GM21526 (cell line): ENCODE measurements around the gene ASCL2.

ENCODE experiments used
- ATAC-seq: cut with Tn5 transposase; IDR thresholded peaks from one replicate; pipeline ENCODE4 v1.9.1; 2021; ENCODE audit warnings: moderate library complexity; ENCODE audit not compliant: unreplicated experiment, low FRiP score

Gene ASCL2

GRCh38 chr11:2275334-2276279 lies 5.2 kb upstream of the ASCL2 start:
- no peak for ATAC-seq

GRCh38 chr11:2273771-2274170 lies 3.4 kb upstream of the ASCL2 start:
- no peak for ATAC-seq

GRCh38 chr11:2273311-2273710 lies 2.9 kb upstream of the ASCL2 start:
- ATAC-seq = no peak

DNA sequence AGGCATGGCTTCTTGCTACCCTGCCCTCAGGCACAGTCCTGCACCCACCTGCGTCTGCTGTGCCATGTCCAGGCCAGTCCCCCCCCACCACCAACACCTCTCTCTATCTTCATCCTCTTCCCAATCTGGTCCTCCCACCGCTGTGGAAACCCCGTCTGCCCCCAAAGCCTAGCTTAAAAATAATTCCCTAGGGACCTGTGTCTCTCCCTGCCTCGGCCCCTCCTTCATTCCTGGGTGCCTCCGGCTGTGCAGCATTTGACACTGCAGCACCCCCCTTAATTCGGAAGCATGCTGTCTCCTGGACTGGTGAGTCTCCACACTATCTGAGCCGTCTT lies 2.5 kb upstream of the ASCL2 start:
- ATAC-seq = no peak

DNA sequence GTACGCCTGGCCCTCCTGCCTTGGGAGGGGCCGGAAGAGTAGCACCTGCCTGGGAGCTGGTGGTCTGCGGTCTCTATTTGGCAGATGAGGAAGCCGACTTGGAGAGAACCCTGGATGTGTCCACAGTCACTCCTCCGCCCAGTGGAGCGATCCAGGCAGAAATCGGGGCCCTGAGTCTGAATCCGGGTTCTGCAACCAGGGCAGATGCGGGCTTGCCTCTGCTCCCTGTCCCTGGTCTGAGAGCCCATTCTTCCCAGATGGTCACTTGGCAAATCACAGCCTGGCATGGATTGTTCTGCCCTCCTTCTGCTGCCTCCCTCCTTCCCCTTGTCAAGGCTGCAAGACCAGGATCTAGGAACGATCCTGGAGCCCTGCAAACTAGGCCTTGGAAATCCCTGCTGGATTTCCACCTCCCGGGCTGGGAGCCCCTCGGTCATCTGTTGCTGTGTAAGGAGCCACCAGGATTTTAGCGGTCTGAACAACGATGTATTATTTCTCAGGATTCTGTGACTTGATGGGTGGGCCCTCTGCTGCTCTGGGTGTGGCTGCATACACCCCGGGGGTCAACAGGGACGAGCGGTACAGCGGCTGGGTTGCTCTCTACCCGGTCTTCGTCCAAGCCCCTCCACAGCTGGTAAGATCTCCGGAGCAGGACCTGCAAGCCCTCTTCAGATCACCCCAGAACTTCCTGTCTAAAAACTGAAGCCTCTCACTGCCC lies 2.0 kb upstream of the ASCL2 start:
- no peak for ATAC-seq

DNA sequence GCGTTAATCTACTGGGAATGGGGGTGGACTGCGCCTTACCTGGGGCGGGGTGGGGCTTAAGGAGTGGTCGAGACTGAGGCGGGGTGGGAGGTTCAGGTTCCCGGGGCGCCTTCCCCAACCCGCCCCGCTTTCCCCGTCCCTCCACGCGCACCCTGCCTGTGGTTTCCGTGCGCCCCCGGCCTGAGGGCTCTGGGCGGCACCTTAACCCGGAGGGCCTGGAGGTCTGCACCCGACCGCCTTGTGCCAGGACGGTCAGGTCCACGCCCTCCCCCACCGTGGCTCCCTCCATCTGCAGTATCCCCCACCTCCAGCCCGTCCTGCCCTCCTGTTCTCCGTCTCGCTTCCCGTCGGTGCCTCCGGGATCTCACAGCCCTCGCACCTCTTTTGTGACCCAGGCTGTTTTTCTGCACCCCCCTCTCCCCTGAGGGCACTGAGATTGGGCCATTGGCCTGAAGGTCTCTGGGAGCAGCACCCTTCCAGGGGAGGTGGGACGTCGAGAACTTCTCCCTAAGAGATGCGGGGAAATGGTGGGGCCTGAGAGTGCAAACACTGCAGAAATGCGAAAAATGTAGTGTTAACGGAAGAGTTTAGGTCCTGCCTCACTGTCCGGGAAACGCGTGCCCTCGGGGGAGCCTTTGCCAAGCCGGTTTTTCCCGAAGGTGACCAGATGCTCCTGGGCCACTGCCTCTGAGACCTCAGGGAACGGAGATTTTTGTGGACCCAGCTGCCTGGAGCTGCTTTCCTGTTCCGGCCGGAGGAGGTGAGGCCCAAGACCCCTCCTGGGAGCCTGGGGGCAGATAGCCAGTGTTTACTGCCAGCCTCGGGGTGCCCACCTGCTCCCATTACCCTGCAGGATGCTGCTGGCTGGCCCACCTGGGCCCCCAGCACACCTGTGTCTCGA lies 1.2 kb upstream of the ASCL2 start:
- ATAC-seq = no peak

DNA sequence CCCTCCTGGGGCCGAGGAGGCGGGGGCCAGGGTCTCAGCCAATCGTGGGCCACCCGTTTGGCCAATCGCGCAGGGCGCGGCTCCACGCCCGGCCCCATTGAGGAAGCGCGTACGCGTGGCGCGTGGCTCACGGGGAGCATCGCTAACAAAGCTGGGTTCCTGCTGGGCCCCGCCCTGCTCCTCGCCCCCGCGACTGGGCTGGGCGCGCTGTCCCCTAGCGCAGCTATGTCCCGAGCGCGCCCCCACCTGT lies 614 bp upstream of the ASCL2 start:
- no peak for ATAC-seq

GRCh38 chr11:2269601-2270321 lies 627 bp downstream of the ASCL2 start:
- no peak for ATAC-seq

DNA sequence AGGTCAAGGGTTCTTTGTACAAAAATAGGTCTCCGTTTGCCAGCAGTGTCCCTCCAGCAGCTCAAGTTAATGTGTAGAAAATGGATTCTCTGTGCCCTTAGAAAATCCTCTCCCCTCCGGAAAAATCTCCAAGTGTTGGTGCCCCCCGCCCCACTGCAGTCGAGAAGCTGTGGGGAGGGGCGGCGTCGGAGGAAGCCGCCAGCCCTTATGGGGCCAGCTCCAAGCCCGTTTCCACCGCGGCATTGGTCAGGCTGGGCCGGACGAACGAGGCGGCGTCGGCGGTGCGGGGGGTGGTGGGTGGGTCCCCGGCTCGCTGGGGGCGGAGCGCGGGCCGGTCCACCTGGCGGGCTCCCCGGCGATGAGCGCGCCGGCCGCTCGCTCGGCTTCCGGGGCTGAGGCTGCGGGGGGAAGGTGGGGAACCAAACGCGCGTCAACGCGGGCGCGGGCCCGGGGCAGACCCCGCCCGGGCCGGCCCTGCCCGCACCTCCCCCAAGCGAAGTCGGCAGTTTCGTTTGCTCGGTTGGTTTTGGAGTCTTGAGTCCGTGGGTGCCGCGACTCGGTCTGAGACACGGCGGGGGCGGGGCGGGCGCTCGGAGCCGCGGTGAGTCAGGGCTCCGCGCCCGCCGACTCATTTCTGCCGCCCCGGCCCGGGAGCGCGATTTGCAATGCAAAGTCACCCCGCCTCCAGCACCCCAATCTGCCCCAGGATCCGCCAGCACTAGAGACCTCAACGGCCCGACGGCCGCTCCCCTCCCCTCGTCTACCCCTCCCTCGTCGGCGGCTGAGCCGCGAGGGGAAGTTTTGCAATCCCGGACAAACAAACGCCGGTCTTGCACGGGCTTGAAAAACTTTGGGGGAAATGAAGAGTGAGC lies 1.4 kb downstream of the ASCL2 start:
- ATAC-seq = no peak

DNA sequence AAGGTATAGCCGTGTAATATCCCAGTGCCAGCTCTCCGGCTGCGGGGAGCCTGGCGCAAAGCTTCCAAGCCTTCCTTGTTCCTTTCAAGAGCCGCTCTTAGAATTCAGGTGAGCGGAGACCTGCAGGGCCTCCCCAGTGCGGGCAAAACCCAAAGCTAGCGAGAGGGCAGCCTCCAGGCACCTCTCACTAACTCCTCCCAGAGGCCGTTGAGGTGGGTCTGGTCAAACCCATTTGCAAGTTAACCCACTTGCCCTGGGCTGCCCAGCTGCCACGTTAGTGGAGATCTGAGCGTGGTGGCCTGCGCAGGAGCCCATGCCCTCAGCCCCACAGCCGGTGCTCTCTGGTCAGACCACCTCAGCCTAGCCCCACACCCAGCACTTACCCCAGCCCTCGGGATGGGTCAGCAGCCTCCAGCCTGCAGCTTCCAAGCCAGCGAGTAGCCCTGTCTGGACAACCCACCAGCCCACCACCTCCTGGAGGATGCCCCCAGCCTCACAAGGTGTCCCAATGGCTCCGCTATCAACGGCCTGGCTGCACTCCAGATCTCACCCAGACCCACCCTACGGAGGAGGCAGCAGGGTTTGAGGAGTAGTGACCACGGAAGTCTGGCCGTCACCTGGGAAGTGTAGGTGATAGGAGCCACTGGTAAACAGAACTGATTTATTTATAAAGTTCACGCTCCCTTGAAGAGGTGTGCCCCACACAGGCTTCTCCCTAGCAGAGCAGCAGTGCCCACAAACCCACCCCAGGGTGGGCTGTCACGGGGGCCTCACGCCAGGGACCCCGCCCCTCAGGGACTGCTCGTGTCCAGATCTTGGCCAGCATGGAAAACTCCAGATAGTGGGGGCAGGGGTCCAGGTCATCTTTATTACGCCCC lies 2.3 kb downstream of the ASCL2 start:
- ATAC-seq = no peak

- ATAC-seq = no peak
Observed at GRCh38 chr11:2267306-2267850, 3.0 kb downstream of the ASCL2 start.

- no peak for ATAC-seq
Observed at GRCh38 chr11:2266586-2267305, 3.6 kb downstream of the ASCL2 start.

DNA sequence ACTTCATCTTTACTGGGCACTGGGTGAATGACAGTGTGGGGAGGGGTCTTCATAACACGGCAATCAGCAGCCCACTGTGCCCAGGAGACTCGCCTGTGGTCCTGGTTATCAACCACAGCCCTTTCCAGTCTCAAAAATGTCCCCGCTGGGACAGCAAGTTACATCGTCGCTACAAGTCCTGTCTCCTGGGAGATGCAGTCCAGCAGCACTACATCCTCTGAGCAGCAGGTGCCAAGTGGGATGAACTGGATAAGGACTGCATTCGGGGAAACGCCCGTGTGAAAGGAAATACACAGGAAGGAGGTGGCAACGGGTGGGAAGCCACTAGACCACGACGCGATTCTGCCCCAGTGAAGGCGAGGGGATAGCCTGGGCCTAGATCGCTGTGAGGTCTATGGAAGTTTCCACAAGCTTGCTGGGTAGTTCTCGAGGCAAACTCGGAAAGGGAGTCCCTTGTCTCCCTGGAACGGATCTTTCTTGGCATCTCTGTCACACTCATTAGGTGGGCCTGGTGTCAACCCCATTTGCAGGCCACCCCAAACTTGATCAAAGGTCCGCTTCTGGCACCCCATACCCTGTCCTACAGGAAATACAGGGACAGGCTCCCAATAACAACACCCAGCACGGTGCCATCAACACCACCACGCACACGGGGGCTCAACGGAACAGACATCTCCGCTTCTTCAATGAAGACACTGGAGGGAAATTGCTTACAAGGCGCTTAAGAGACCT lies 4.4 kb downstream of the ASCL2 start:
- no peak for ATAC-seq

- peak; percentile 46 for ATAC-seq
Observed at GRCh38 chr11:2265396-2265795, 5.0 kb downstream of the ASCL2 start.

DNA sequence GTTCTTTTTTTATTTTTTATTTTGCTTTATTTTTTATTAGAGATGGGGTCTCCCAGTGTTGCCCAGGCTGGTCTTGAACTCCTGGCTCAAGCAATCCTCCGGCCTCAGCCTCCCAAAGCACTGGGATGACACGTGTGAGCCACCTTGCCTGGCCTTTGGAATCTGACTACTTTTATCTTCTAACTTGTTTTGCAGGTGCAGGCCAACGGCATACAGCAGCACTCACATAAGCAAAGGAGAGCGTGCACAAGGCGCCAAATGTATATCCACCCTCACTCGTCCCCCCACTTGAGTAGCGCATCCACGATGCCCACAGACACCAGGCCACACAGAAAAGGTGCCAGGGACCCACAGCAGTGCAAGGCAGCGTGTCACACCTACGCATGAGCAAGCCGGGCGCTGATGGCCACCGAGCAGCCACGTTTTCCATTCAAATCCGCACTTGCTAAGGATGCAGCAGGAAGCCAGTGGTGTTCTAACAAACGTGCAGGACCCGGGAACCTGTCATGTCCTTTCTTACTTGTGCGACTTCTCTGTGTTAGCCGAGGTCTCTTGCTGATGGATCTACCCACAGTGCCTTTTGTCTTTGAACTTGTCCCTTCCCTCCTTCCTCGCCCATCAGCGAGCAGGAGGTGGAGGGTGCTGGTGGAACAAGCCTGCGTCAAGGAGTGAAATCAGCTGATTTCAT lies 5.9 kb downstream of the ASCL2 start:
- no peak for ATAC-seq

DNA sequence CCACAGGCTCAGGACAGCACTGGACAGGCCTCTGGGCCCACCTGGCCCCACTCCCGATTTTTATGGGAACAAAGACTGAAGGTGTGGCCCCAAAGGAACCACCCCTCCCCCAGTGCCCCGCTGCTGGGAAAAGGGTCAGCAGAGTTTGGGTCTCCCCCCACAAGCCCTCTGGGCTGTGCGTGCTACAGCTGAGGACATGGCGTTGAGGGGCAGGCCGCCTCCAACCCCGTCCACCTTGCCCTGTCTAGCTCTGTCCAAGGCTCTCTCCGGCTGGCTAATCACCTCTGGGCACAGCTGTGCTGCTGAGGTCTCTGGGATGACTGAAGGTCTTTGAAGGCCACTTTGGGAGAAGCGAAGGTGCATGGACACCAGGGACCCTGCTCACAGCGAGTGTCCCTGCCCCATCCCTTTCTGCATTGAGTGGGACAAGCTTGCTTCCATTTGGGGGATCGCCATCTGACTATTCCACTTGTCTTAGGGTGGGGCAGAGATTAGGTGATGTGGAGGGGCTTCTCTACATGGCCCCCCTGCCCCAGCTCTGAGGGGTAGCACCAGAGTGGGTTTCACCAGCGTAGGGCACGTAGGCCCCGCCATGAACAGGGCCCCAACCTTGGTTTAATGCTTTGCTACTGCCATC lies 6.5 kb downstream of the ASCL2 start:
- ATAC-seq = no peak
